ENCODE measurements around the gene RNU11.
"Not testable (repeated sequence)": the region's sequence is repeated elsewhere in the genome, so short reads cannot be mapped to it uniquely, and the experiment has no call there.

- not testable (repeated sequence) for TF ChIP-seq CTCF (IDR thresholded peaks at IDR 0.05); POLR2AphosphoS5 (IDR thresholded peaks at IDR 0.05; ENCODE audit: insufficient read depth in 1 of 2, low read depth in 1 of 2)
Observed at GRCh38 chr1:28645406-28645805, 3.0 kb upstream of the RNU11 start.
